Naive thymus-derived CD4-positive, alpha-beta T cell (primary cell): ENCODE measurements around the gene TAS2R16. TPM values are rescaled to one million over a fixed set of nuclear protein-coding genes. Genes with fewer than 3 reads are reported as not detected.
"Not testable (repeated sequence)": the region's sequence is repeated elsewhere in the genome, so short reads cannot be mapped to it uniquely, and the experiment has no call there.

Source experiments
- ATAC-seq: fragments of 150-1000 bp; cut with Tn5 transposase; 2 replicates; pipeline ENCODE4 v1.10.0; 2021; ENCODE audit warnings: mild to moderate bottlenecking, moderate library complexity
- CTCF ChIA-PET: fragments of 350-600 bp; sonication (Branson Sonifier 250); formaldehyde crosslinking; loops from one replicate; lab custom pipeline; 2021; ENCODE audit warnings: antibody characterized with exemption; lab: Charles Lee
- POLR2A ChIA-PET: fragments of 350-600 bp; sonication (Branson Sonifier 250); formaldehyde crosslinking; loops from one replicate; lab custom pipeline; 2021; ENCODE audit warnings: antibody characterized with exemption, inconsistent platforms; lab: Charles Lee
- DNase-seq, 9 donors: peaks; one replicate each; pipeline versions ENCODE4 v3.0.0 to v3.0.0-alpha.2; 2020 to 2022; ENCODE audit warnings: mixed read lengths in 1 of 9
- H3K27ac ChIP-seq: one replicate; pipeline ENCODE4 v1.7.0; 2013; ENCODE audit warnings: mild to moderate bottlenecking, low read depth, low read length, moderate library complexity
- H3K27me3 ChIP-seq, 2 donors: one replicate each; pipeline ENCODE4 v1.7.0; 2013; ENCODE audit warnings: low read length in 2 of 2, mild to moderate bottlenecking in 2 of 2, moderate library complexity in 2 of 2; ENCODE audit not compliant: control insufficient read depth in 2 of 2, insufficient read depth in 2 of 2
- H3K36me3 ChIP-seq, 3 experiments: 1 replicate in 2 of 3; 2 replicates in 1 of 3; pipeline ENCODE4 v1.7.0; 2013; ENCODE audit warnings: low read length in 3 of 3, mild to moderate bottlenecking in 3 of 3, moderate library complexity in 1 of 3; ENCODE audit not compliant: insufficient read depth in 3 of 3, control insufficient read depth in 2 of 3
- H3K4me1 ChIP-seq, 2 donors: one replicate each; pipeline ENCODE4 v1.7.0; 2013; ENCODE audit warnings: low read length in 2 of 2, mild to moderate bottlenecking in 2 of 2, moderate library complexity in 1 of 2; ENCODE audit not compliant: control insufficient read depth in 2 of 2, insufficient read depth in 2 of 2
- H3K4me3 ChIP-seq: 2 replicates; pipeline ENCODE4 v1.7.0; 2013; ENCODE audit warnings: mild to moderate bottlenecking, low read length
- H3K9me3 ChIP-seq, 3 experiments: 1 replicate in 2 of 3; 2 replicates in 1 of 3; pipeline ENCODE4 v1.7.0; 2013; ENCODE audit warnings: low read length in 3 of 3; ENCODE audit not compliant: control insufficient read depth in 2 of 3
- H3K27ac Mint-ChIP-seq, 9 donors: one replicate each; pipeline ENCODE4 v1.8.0; 2020 to 2022; ENCODE audit warnings: mixed read lengths in 9 of 9, mild to moderate bottlenecking in 8 of 9, moderate library complexity in 5 of 9, inconsistent platforms in 2 of 9
- H3K27me3 Mint-ChIP-seq, 5 donors: one replicate each; pipeline ENCODE4 v1.8.0; 2021 to 2022; ENCODE audit warnings: mixed read lengths in 5 of 5, mild to moderate bottlenecking in 1 of 5
- H3K36me3 Mint-ChIP-seq, 5 donors: one replicate each; pipeline ENCODE4 v1.8.0; 2020 to 2022; ENCODE audit warnings: mixed read lengths in 5 of 5, mild to moderate bottlenecking in 3 of 5, inconsistent platforms in 1 of 5
- H3K4me1 Mint-ChIP-seq, 7 donors: one replicate each; pipeline ENCODE4 v1.8.0; 2020 to 2022; ENCODE audit warnings: mixed read lengths in 7 of 7, mild to moderate bottlenecking in 3 of 7, inconsistent platforms in 1 of 7
- H3K4me3 Mint-ChIP-seq, 10 donors: one replicate each; pipeline ENCODE4 v1.8.0; 2020 to 2022; ENCODE audit warnings: mild to moderate bottlenecking in 10 of 10, mixed read lengths in 10 of 10, moderate library complexity in 6 of 10, inconsistent platforms in 2 of 10
- H3K9me3 Mint-ChIP-seq, 11 donors: one replicate each; pipeline ENCODE4 v1.8.0; 2020 to 2022; ENCODE audit warnings: mixed read lengths in 11 of 11, mild to moderate bottlenecking in 4 of 11, inconsistent platforms in 1 of 11, moderate library complexity in 1 of 11
- intact Hi-C, 2 donors: fragments of 100-400 bp; cut with micrococcal nuclease; formaldehyde crosslinking; loops; one replicate each; pipeline ENCODE4 v1.15.1; 2023
- polyA plus RNA-seq, 2 donors: library from polyadenylated mRNA; unstranded; fragments of 300-500 nt; fragmentation: Illumina TruSeq; gene quantifications; one replicate each; pipeline ENCODE4 v1.2.3, GENCODE V29; 2021
- total RNA-seq, 6 experiments: library from RNA in 5 of 6; stranded (reverse) in 5 of 6; gene quantifications; 1 replicate in 5 of 6; 2 replicates in 1 of 6; pipeline ENCODE4 v1.2.3 and lab custom pipeline; 2021 to 2026

TAS2R16 gene
- total and polyA plus RNA-seq, 7 experiments from 2014 or later = not detected

- ATAC-seq, H3K27ac Mint-ChIP-seq, intact Hi-C loops, H3K4me1 ChIP-seq, H3K27me3 ChIP-seq, H3K36me3 ChIP-seq, H3K27ac ChIP-seq, H3K4me3 ChIP-seq, H3K4me3 Mint-ChIP-seq, CTCF ChIA-PET, H3K9me3 ChIP-seq, DNase-seq, POLR2A ChIA-PET, H3K4me1 Mint-ChIP-seq, H3K36me3 Mint-ChIP-seq, H3K27me3 Mint-ChIP-seq: not testable (repeated sequence)
- peaks cover 0 to 13% (median 3%) of the 10 kb centered on the region in 11 donors for H3K9me3 Mint-ChIP-seq
Observed at GRCh38 chr7:122953678-122954077, 41.8 kb downstream of the TAS2R16 start.

GRCh38 chr7:122951006-122951405 is 44.5 kb downstream of the TAS2R16 start:
- intact Hi-C loops = no loop called here
- no peaks in the 10 kb centered on the region for H3K36me3 ChIP-seq
- ChIA-PET POLR2A (no interaction called here), CTCF (no interaction called here)
- Mint-ChIP-seq H3K36me3 (no peaks in the 10 kb centered on the region), H3K4me1 (no peaks in the 10 kb centered on the region), H3K9me3 (peaks cover 0 to 10% (median 3%) of the 10 kb centered on the region in 11 donors), H3K4me3 (no peak overlapping the region), H3K27me3 (no peaks in the 10 kb centered on the region), H3K27ac (no peak overlapping the region)
- no peak overlapping the region for H3K27ac ChIP-seq
- H3K4me3 ChIP-seq = no peak overlapping the region
- H3K27me3 ChIP-seq = no peaks in the 10 kb centered on the region
- H3K9me3 ChIP-seq = no peaks in the 10 kb centered on the region
- no peak for DNase-seq
- no peak for ATAC-seq
- no peaks in the 10 kb centered on the region for H3K4me1 ChIP-seq

- no peak overlapping the region for H3K4me3 ChIP-seq
- no peaks in the 10 kb centered on the region for H3K9me3 ChIP-seq
- no peak overlapping the region for H3K27ac ChIP-seq
- peaks cover 0 to 15% (median 2%) of the 10 kb centered on the region in 11 donors for H3K9me3 Mint-ChIP-seq
- H3K27ac Mint-ChIP-seq = no peak overlapping the region
- DNase-seq = no peak
- intact Hi-C loops = no loop called here
- H3K36me3 ChIP-seq = no peaks in the 10 kb centered on the region
- H3K27me3 ChIP-seq = no peaks in the 10 kb centered on the region
- no peaks in the 10 kb centered on the region for H3K4me1 ChIP-seq
- no peak for ATAC-seq
- ChIA-PET POLR2A (no interaction called here), CTCF (no interaction called here)
- no peak overlapping the region for H3K4me3 Mint-ChIP-seq
- H3K27me3 Mint-ChIP-seq = no peaks in the 10 kb centered on the region
- H3K4me1 Mint-ChIP-seq = no peaks in the 10 kb centered on the region
- no peaks in the 10 kb centered on the region for H3K36me3 Mint-ChIP-seq
Observed at GRCh38 chr7:122949186-122949585, 46.3 kb downstream of the TAS2R16 start.

Other genes starting within 250 kb of the TAS2R16 start
- gene CADPS2, start 109.2 kb downstream of the TAS2R16 start, total RNA-seq = not detected
- not detected for gene CADPS2, start 109.2 kb downstream of the TAS2R16 start, polyA plus RNA-seq
- not detected for gene SLC13A1, start 204.3 kb upstream of the TAS2R16 start, total RNA-seq
- gene SLC13A1, start 204.3 kb upstream of the TAS2R16 start, polyA plus RNA-seq = not detected